CD4-positive, alpha-beta T cell treated with Interleukin-17A for 4 hours (primary cell): ENCODE results near the gene CBX7.

Experiments
- DNase-seq: peaks from one replicate; pipeline ENCODE4 v3.0.0-alpha.2; 2020; ENCODE audit warnings: mixed read lengths

CBX7 gene

DNA sequence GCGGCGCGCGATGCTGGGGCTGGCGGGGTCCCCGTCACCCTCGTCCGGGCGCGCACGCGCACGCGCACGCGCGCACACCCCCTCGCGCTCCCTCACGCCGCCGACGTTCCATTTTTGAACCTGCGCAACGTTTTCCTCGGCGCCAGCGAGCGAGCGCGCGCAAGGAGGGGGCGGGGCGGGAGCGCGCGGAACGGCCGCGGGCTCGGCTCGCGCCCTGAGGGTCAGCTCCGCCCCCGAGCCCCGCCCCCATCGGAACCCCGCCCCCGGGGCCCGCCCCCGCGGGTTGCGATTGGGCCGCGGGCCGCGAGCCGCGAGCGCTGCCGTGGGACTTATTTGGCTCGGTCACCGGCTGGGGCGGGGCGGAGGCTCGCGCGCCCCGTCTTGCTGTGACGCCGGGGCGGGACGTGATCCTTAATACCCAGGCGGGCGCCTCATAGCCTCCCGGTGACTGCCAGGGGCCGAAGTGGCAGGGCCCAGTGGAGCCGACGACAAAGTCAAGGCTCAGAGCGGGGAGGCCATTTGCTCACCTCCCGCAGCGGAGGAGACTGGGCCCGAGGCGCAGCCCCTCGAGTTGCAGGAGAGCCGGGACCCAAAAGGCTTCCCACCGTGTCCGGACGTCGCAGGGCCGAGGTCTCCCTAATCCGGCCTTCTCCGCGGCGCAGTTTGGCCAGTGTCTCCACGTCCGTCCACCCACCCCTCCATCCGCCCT lies at the start of gene CBX7:
Gene CBX7 (minus strand): TSS at position 170 of the 709 bp plus-strand sequence. CDS start 236 bp downstream, outside the sequence.
- DNase-seq = peak; percentile 95

DNA sequence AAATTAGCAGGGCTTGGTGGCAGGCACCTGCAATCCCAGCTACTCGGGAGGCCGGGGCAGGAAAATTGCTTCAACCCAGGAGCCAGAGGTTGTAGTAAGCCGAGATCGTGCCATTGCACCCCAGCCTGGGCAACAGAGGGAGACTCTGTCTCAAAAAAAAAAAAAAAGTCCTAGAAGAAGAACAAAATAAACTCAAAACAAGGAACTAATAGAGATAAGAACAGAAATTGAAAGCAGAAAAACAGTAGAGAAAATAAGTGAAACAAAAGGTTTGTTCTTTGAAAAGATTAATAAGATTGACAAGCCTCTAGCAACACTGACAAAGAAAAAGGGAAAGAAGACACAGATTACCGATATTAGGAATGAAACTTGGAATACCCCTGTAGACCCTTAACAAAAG lies 45.1 kb upstream of the CBX7 start:
- DNase-seq = no peak

DNA sequence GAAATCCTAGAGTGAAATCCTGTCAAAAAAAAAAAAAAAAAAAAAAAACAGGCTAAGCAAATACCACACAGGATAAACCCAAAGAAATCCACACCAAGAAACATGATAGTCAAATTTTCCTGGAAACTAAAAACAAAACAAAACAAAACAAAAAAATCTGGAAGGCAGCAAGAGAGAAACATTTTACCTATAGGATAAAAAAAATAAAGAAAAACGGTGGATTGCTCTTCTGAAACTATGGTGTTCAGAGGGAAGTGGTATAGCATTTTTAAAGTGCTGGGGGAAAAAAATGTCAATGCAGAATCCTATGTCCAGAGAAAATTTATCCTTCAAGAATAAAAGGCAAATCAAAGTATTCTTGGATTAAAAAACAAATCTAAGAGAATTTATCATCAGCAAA lies 41.6 kb upstream of the CBX7 start:
- no peak for DNase-seq

DNA sequence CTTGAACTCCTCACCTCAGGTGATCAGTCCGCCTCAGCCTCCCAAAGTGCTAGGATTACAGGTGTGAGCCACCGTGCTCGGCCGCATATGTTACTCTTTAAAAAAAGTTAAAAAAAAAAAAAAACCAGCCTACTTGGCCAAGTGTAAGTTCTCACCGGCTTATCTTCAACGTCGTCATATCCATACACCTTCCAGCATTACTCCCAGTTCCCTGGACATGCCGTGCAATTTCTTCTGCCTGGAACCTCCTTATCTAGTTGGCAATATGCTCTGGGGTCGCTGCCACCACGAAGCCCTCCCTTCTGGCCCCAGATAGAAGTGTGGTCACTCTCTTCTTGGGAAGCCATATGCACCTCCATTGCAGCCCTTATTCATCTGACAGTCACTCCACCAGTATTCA lies 36.3 kb upstream of the CBX7 start:
- no peak for DNase-seq

DNA sequence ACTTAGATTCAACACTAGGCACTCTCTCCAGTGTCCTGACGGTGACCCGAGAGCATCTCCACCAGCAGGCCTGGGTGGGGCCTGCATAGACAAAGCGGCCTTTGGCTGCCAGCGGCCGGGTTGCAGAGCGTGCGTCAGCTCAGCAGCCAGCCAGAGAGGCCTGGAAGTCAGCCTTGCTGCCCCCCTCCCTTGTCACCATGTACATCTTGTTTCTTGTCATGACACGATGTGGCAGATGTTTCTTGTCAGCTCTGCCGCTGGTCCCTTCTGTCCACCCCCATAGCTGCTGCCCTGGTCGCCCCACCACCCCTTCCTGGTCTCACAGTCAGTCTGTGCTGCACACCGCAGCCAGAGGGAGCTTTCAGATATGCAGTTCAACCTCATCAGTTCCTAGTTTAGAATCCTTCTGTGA lies 33.1 kb upstream of the CBX7 start:
- no peak for DNase-seq

DNA sequence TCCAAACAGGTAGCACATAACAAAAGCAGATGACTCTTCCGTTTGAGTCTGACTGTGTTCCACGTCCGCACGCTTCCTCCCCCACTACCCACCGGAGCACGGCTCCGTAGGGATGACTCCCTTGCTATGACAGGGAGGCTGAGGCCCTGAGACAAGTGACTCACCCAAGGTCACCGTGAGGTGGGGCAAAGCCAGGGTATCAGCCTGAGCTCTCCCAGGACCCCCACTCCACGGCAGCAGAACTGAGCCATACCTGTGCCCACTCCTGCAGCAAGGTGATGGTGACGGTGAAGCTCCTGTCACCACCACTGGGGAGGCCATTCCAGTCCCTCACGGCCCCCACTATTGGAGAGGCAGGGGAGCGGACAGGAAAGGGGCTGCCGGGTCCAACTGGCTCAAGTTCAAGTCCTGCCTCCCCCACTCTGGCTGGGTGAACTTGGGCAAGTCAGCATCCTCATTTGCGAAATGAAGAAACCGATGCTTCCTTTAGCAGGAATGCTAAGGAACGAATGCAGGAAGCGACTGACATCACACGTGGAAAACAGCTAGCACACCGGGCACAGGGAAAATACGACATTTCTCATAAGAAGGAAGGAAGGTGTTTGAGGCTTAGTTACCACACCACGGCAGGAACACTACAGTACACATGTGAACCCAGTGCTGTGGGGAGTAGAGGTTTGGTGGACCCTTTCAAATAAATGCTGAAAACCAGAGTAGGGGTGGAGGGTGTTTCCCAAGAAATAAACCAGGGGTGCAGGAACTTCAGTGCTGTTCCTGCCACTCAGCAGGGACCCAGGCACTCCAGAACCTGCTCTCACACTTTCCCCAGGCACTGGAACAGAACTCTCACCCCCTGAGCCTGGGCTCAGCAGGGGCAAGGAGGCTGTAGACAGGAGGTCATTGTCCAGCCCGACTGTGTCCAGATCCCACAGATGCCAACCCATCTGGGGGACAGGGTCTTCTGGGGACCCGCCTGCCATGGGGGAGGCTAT lies 32.4 kb upstream of the CBX7 start:
- DNase-seq = no peak

DNA sequence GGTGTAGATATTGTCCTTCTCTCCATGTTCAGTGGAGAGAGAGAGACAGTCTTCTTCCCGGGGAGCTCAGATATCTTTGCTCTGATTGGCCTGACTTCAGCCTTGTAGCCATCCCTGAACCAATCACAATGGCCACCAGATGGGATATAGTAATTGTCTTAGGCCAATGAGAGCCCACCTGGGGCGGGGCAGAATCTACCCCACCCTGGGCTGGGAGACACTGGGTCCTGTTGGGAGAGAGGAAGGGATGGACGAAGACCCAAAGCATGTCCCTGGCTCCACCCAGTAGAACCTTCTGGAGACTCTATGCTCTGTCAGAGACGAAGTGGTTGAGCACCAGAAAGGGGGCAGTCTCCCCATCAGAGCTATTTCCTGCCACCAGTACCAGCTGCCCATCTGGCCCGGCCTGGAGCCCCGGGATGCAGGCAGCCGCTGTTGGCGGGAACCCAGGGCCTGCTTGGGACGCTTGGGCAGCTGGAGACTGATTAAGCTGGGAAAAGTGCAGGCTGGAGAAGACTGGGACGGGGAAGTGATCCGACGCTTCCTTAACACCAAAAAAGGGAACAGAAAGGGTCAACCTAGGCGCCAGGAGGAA lies 31.6 kb upstream of the CBX7 start:
- no peak for DNase-seq

DNA sequence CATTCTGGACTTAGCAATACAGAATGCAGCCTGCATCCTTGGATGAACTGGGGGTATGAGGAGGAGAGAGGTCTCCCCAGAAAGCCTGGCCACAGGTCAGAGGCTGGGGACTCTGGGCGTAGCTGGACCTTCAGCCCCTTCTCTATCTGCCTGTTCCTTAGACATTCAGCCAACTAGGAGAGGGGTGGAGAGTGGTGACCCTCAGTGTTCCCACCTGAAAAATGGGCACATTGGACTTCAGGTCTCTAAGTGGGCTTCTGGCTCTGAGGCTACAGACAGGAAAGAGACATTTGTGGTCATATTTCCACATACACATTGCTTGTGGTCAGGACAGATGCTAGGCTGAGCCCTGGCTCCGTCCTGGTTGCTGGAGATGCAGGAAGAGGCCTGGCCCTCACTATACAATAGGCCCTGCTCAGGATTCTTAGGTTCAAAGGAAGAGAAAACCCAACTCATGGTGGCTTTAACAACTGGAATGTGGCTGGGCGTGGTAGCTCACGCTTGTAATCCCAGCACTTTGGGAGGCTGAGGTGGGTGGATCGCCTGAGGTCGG lies 30.1 kb upstream of the CBX7 start:
- DNase-seq = no peak

DNA sequence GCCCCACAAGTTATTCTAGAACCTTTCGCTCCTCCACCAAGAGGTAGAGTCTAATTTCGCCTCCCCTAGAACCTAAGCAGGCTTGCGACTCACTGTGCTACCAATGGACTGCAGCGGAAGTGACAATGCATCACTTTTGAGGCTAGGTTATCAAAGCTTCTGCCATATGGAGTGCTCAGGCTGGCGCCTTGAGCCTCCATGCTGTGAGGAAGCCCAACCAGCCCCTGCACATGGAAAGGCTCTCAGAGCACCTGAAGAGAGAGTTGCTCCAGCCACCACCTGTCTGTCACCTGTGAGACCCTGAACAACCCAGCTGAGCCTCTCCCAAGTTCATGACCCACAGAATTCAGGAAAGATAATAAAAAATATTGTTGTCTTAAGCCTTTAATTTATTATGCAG lies 29.3 kb upstream of the CBX7 start:
- no peak for DNase-seq

DNA sequence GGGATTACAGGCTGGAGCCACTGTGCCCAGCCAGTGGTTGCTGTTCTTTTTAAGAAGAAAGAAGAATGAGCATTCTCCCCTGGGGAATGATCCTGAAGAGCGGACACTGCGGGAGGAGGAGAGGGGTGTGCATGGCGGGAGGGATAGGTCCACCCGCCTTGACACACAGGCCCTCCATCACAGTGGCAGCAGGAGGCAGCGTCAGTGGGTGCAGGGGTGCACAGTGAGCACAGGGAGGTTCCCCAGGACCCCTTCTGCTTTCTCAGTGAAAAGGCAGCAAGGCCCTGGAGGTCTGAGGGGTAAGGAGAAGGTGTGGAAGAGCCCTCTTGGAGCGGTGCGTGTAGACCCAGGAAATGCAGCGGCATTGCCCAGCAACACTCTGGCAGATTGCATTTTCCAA lies 28.9 kb upstream of the CBX7 start:
- DNase-seq = no peak

DNA sequence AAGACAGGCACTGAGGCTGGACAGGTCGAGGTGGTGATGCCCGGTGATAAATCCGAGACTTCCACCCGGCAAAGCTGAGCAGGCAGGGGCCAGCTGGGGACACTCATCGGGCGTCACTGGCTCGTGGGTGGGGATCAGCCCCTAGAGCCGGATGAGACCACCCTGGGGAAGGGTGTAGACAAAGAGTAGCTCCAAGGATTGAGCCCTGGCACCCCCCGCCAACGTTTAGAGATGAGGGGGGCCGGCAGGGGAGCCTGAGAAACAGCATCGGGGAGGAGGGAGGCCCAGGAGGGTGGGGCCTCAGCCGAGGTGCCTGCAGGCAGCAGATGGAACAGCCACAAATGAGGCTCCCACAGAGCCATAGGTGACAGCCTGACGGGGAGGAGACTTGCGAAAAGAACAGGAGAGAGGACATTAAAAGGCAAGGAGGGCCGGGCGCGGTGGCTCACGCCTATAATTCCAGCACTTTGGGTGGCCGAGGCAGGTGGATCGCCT lies 27.4 kb upstream of the CBX7 start:
- DNase-seq = no peak

DNA sequence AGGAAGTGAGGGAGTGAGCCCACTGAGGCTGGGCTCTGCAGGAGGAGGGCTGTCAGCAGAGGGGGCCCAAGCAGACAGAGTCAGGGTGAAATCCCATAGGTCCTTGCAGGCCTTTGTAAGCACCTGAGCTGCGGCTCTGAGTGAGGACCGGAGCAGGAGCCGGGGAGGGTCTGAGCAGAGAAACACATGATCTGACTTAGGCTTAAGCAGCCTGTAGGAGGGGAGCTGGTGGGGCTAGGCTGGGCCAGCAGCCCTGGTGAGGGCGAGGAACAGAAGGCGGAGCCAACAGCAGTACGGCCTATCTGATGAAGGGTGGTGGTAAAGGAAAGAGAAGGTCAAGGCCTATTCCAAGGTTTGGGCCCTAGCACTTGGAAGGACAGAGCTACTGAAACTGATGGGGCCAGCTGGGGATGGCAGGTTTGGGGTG lies 26.9 kb upstream of the CBX7 start:
- DNase-seq = no peak

DNA sequence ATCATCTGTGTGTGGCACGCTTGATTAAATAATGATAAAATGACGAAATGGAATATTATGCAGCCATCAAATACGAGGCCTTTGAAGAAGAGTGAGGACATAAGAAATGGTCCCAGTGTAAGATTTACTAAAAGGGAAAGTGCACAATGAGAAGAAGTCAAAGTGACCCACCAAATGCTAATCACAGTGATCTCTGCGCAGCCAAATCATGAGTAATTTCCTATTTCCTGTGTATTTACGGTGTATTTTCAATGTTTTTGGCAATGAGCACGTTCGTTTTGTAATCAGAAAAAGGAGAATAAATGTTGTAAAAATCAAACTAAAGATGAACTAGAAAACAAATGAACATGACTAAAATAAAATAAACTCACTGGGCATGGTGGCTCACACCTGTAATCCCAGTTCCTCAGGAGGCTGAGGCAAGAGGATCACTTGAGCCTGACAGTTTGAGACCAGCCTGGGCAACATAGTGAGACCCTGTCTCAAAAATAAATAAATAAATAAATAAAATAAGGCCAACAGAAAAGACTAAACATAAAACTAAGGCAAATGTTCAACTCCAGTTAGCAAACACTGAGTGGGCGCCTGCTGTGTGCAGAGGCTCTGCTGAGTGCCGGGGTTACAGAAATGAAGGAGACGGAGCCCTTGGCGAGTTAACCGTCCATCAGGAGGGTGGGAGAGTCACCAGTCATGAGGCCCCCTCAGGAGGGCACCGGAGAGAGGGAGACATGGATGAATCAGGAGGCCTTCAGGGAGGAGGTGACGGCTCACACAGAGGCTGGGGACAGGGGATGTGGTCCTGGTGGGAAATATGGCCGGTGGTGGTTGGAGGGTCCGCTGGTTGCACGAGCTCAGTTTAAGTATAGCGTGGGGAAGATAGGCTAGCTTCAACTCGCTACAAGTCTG lies 26.0 kb upstream of the CBX7 start:
- DNase-seq = no peak

DNA sequence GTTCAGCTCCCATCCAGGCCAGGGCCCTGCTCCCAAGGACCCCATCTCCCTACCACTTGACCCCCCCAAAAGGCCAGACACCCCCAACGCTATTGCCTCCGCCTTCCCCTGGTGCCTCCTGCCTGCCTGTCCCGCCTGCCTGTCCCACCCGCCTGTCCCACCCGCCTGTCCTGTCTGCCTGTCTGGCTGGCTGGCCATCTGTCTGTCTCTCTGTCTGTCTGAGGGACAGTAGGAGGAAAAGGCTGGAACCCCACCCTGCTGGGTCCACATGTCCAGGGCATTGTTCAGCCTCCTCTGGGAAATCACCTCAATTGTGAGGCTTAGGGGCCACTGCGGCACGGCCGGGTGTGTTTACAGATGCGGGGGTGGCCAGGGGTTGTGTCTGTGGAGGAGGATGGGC lies 25.3 kb upstream of the CBX7 start:
- no peak for DNase-seq

DNA sequence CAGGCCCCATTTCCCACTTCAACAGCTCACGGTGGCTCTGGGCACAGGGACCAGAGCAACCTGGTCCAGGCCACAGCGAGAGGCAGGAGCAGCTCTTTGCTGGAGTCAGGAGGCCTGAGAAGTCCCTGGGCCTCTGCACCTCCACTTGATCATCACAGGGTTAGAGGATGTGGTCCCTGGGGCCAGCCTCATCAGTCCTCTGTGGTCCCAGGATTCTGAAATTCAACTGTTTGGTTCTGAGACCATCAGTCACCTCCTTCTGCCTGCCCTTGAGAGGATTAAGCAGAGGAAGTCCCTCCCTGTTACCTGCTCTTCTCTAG lies 24.9 kb upstream of the CBX7 start:
- no peak for DNase-seq

DNA sequence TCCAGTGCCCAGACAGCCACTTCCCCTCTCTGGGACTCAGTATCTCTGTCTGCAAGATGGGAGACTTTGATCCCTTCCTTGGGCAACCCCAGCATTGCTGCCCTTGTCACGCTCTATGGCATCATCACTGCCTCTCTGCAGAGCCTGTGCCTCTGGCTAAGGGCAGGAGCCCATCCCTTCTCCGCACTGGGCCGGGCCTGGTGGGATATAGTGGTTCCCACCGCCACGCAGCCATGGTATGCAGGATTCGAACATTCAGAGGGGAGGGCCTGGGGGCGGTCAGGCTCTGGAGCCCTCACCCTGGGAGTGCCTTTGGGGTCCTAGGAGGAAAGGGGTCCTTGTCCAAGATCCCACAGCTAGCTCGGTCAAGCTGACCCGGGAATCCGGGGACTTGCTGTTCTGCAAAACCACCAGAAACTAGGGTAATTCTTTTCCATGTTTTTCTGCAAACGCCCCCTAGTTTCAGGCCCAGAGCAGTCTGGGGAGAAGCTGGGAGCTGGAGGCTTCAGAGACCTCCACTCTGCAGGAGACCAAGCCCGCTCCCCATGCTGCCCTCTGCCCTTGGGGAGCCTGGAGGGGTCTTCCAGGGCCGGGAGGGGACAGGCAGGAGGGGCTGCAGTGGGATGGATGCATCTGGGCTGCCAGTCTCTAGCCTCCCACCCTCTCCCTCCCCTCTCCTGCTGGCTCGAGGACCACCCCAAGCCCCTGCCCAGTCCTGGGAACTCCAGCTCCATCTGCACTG lies 24.4 kb upstream of the CBX7 start:
- DNase-seq = no peak

DNA sequence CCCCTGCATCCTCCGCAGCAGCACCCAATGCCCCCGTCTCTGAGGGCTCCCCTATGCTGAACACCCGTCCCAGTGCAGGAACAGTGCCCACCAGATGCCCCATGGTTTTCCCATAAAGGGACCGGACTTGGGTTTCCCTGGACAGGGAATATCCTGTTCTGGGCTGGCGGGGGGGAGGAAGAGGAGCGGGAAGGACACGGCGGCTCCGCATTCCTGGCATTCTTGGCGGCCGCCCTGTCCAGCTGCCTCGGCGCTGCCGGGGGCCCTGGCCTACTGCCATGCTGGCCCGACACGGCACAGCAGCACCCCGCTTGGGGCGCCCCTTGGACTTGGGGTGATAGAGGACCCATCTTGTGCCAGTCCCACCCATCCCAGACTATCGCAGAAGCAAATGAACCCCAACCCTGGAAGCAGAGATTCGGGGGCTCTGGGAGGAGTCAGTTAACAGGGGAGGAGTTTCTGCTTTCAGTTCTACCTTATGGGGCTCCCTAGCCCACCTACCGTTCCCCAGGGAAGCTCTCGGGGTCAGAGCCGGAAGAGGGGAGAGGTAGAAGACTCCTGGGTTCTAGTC lies 23.7 kb upstream of the CBX7 start:
- no peak for DNase-seq

DNA sequence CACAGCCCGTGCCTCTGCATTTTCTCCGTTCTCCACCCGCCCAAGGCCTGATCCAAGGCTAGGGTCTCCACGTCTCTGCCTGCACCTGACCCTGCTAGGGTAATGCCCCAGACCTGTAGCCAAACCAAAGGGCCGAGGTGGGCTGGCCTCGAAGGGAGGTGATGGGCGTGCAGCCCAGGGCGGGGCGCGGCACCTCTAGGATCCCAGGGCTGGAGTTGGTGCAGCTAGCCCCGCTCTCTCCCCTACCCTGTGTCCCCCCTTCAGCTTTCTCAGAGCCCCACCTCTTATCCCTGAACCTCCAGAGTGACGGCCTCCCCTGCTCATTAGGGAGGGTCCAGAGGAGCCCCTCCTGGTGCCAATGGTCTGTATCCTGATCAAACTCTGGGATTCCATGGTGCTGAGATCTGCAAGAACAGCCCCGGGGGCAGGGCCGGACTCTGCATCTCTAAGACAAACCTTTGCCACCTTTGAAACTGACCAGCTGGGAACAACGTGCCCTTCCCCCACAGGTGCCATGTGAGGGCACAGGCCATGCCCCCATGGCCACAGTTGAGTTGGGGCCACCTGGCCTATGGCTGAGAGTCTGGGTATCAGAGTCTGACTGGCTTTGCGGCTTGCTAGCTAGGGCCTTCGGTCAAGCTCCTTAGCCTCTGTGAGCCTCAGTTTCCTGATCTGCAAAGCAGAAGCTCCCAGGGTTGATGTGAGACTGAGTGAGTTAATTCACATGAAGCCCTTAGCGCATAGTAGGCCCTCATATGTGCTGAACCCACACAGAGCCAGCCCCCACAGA lies 23.1 kb upstream of the CBX7 start:
- peak; percentile 17 for DNase-seq

DNA sequence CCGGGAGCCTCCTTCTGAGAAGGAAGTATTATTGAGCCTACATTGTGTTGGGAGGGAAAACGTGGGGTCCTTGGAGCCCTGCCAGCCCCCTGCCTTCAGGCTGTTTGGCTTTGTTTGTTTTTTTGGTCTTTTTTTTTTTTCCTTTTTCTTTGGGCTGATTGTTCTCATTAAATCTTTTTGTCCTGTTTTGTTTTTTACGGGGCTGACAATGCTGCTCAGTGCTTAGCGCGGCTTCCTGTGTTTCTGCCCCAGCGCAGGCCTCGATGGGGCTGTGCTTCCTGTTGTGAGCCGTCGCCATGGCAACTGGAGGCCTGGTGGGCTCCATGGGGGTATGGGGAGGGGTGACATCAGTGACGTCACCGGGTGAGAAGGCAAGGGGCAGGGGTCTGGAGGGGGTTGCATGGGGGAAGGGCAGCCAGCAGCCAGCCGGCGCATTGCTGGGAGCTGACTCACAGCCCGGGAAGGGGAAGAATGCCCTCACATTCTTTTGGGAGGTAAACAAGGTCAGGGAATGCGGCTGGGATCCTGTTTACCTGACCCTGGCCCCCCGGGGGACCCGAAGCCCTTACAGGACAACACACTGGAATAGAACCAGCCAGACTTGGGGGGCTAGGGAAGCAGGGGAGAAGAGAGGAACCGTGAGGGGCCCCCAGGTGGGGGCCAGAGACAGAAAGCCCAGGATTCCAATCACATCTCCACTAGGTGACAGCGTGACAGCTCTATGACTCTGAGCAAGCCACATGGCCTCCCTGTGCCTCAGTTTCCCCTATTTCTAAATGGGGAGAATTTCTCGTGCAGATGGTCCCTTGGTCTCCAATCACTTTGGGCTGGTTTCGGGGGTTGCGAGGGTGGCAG lies 22.2 kb upstream of the CBX7 start:
- peak; percentile 90 for DNase-seq
